ENCODE measurements around the gene STUM. TPM values are rescaled to one million over a fixed set of nuclear protein-coding genes. Genes with fewer than 3 reads are reported as not detected.
A peak's percentile ranks its signal among the peaks of the same experiment; 100 is the strongest.
"Not testable (repeated sequence)": the region's sequence is repeated elsewhere in the genome, so short reads cannot be mapped to it uniquely, and the experiment has no call there.

STUM gene
- total RNA-seq (2.4 and 7.6 TPM in 2 replicates), polyA plus RNA-seq (0.71 and 4.8 TPM in 2 replicates)

- TF ChIP-seq CTCF (IDR thresholded peaks at IDR 0.05; ENCODE audit: low read depth, low read length) = no peak
- Histone ChIP-seq H3K4me1 (ENCODE audit: low read depth) (no peaks in the 10 kb centered on the region), H3K36me3 (no peaks in the 10 kb centered on the region), H3K4me3 (peak within 1 kb of the TSS; percentile 39), H3K27ac (no peak within 1 kb of the TSS), H3K27me3 (peaks cover 44% of the 10 kb centered on the region), H3K9me3 (ENCODE audit: low read depth) (no peaks in the 10 kb centered on the region)
- peak; percentile 49 to 82 for DNase-seq (ENCODE audit: low read depth in 1 of 2, low spot score in 1 of 2)
Measured at GRCh38 chr1:226548256-226549093, at the start of gene STUM. Gene STUM, plus strand, starts transcription at chr1:226548764. Its CDS starts 141 bp downstream, at chr1:226548905.

GRCh38 chr1:226499699-226500098, 48.9 kb upstream of the STUM start:
- not testable (repeated sequence) for H3K9me3 ChIP-seq (ENCODE audit: low read depth); H3K27me3 ChIP-seq; H3K4me1 ChIP-seq (ENCODE audit: low read depth); H3K4me3 ChIP-seq; H3K36me3 ChIP-seq; H3K27ac ChIP-seq; DNase-seq (ENCODE audit: low read depth in 1 of 2, low spot score in 1 of 2)

GRCh38 chr1:226506021-226506420, 42.5 kb upstream of the STUM start:
- peaks cover 5% of the 10 kb centered on the region for H3K27me3 ChIP-seq
- no peak overlapping the region for H3K4me3 ChIP-seq
- no peak for TF ChIP-seq CTCF (IDR thresholded peaks at IDR 0.05; ENCODE audit: low read depth, low read length)
- H3K27ac ChIP-seq = no peak overlapping the region
- no peak for DNase-seq (ENCODE audit: low read depth in 1 of 2, low spot score in 1 of 2)
- H3K4me1 ChIP-seq (ENCODE audit: low read depth) = peaks cover 12% of the 10 kb centered on the region
- no peaks in the 10 kb centered on the region for H3K9me3 ChIP-seq (ENCODE audit: low read depth)
- H3K36me3 ChIP-seq = no peaks in the 10 kb centered on the region

- no peaks in the 10 kb centered on the region for H3K9me3 ChIP-seq (ENCODE audit: low read depth)
- H3K36me3 ChIP-seq = no peaks in the 10 kb centered on the region
- H3K27me3 ChIP-seq = peaks cover 5% of the 10 kb centered on the region
Measured at GRCh38 chr1:226506921-226507320, 41.6 kb upstream of the STUM start.

GRCh38 chr1:226510453-226510852, 38.1 kb upstream of the STUM start:
- Histone ChIP-seq H3K36me3 (no peaks in the 10 kb centered on the region), H3K27me3 (peaks cover 5% of the 10 kb centered on the region), H3K9me3 (ENCODE audit: low read depth) (no peaks in the 10 kb centered on the region), H3K4me1 (ENCODE audit: low read depth) (peaks cover 2% of the 10 kb centered on the region), H3K4me3 (no peak overlapping the region), H3K27ac (no peak overlapping the region)
- peak in 1 of 2 donors; percentile 33 for DNase-seq (ENCODE audit: low read depth in 1 of 2, low spot score in 1 of 2)
- no peak for TF ChIP-seq CTCF (IDR thresholded peaks at IDR 0.05; ENCODE audit: low read depth, low read length)

More at GRCh38 chr1:226506921-226507320, 41.6 kb upstream of the STUM start:
- Histone ChIP-seq H3K27ac (no peak overlapping the region), H3K4me3 (no peak overlapping the region), H3K4me1 (ENCODE audit: low read depth) (peaks cover 12% of the 10 kb centered on the region)
- TF ChIP-seq CTCF (IDR thresholded peaks at IDR 0.05; ENCODE audit: low read depth, low read length) = no peak
- DNase-seq (ENCODE audit: low read depth in 1 of 2, low spot score in 1 of 2) = no peak

GRCh38 chr1:226511296-226511695, 37.3 kb upstream of the STUM start:
- no peak overlapping the region for H3K4me3 ChIP-seq
- no peak overlapping the region for H3K27ac ChIP-seq
- peaks cover 5% of the 10 kb centered on the region for H3K27me3 ChIP-seq
- no peaks in the 10 kb centered on the region for H3K36me3 ChIP-seq
- H3K4me1 ChIP-seq (ENCODE audit: low read depth) = no peaks in the 10 kb centered on the region
- no peak for TF ChIP-seq CTCF (IDR thresholded peaks at IDR 0.05; ENCODE audit: low read depth, low read length)
- no peak for DNase-seq (ENCODE audit: low read depth in 1 of 2, low spot score in 1 of 2)
- no peaks in the 10 kb centered on the region for H3K9me3 ChIP-seq (ENCODE audit: low read depth)
